ENCODE results near the gene ICA1L.

- TF ChIP-seq CTCF (IDR thresholded peaks at IDR 0.05): no peak
- TF ChIP-seq POLR2A (IDR thresholded peaks at IDR 0.05): no peak
- TF ChIP-seq POLR2AphosphoS5 (IDR thresholded peaks at IDR 0.05): no peak
Measured at GRCh38 chr2:202861987-202862386, 9.6 kb downstream of the ICA1L start.
